Breast epithelium (tissue), 3 donors: Measurements from ENCODE around the gene COX7A2.

ENCODE experiments used
- POLR2A ChIP-seq: fragments of 450-650 bp; IDR thresholded peaks from one replicate; pipeline ENCODE4 v1.6.1; 2016; ENCODE audit warnings: antibody characterized with exemption, mild to moderate bottlenecking, moderate library complexity
- POLR2AphosphoS5 ChIP-seq, 3 donors: sonication (generic); formaldehyde crosslinking; IDR thresholded peaks; one replicate each; pipeline ENCODE4 v1.6.1; 2017; ENCODE audit warnings: antibody characterized with exemption in 3 of 3
- TF ChIP-seq, protein P1 (sequence below), 3 donors: fragments of 450-650 bp; IDR thresholded peaks; one replicate each; pipeline ENCODE4 v1.5.1; 2016 to 2017; ENCODE audit warnings: antibody characterized with exemption in 3 of 3, mild to moderate bottlenecking in 3 of 3, moderate library complexity in 3 of 3

DNA sequence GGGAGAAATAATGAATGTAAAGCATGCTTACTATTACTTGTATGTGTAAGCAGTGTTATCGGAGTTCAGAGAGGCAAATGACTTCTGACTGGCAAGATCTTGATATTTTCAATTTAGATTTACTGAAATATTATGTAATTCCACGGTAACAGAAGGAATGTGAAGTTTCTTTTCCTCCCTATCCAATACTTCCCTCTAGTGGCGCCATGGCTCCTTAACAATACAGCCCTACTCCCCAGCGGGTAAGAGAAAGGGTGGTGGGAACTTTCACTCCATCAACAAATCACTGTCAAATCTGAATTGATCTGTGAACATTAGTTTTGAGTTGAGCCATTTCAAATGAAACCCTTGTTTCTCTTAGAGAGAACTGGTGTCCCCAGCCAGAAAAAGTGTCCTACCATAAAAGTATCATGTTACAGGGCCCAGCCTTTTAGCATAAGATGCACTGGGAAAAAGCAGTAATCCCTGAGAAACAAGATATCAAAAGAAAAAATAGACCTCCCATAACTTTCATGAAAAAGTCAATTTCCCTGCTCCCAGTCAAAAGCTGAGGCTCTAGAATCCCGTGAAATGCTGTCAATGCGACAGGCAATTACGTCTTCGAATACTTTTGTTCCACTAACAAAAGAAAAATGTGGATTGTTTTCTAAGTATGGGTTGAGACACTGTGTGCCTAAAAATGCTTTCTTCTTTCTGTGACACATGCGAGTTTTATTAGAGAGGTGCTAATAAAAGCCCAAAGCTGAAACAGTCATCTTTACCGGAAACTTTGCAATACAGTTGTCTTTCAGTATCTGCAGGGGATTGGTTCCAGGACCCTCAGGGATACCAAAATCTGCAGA lies 12.9 kb downstream of the COX7A2 start:
- TF ChIP-seq, protein P1, sequence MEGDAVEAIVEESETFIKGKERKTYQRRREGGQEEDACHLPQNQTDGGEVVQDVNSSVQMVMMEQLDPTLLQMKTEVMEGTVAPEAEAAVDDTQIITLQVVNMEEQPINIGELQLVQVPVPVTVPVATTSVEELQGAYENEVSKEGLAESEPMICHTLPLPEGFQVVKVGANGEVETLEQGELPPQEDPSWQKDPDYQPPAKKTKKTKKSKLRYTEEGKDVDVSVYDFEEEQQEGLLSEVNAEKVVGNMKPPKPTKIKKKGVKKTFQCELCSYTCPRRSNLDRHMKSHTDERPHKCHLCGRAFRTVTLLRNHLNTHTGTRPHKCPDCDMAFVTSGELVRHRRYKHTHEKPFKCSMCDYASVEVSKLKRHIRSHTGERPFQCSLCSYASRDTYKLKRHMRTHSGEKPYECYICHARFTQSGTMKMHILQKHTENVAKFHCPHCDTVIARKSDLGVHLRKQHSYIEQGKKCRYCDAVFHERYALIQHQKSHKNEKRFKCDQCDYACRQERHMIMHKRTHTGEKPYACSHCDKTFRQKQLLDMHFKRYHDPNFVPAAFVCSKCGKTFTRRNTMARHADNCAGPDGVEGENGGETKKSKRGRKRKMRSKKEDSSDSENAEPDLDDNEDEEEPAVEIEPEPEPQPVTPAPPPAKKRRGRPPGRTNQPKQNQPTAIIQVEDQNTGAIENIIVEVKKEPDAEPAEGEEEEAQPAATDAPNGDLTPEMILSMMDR (IDR thresholded peaks at IDR 0.05), result peak; percentile 16 to 57 (median 44)
- no peak for TF ChIP-seq POLR2A
- no peak for TF ChIP-seq POLR2AphosphoS5 (IDR thresholded peaks at IDR 0.05)
